BE2C (cell line): Measurements from ENCODE around the gene MED25.
A peak's percentile ranks its signal among the peaks of the same experiment; 100 is the strongest.

Experiments
- DNase-seq: peaks from one replicate; pipeline ENCODE4 v3.0.0-alpha.2; 2020
- H3K27me3 ChIP-seq: fragments of 250-450 bp; sonication (Bioruptor Pico); 2 replicates; pipeline ENCODE4 v1.5.1; 2020; ENCODE audit warnings: mild to moderate bottlenecking
- H3K36me3 ChIP-seq: fragments of 250-450 bp; sonication (Bioruptor Pico); 2 replicates; pipeline ENCODE4 v1.5.1; 2020; ENCODE audit warnings: mild to moderate bottlenecking
- H3K4me1 ChIP-seq: fragments of 250-450 bp; sonication (Bioruptor Pico); 2 replicates; pipeline ENCODE4 v1.5.1; 2020
- H3K4me3 ChIP-seq: 2 replicates; pipeline ENCODE4 v1.5.1; 2011; ENCODE audit warnings: low read depth, low read length
- H3K9me3 ChIP-seq: fragments of 250-450 bp; sonication (Bioruptor Pico); 2 replicates; pipeline ENCODE4 v1.5.1; 2020
- TF ChIP-seq, protein P1 (sequence below): IDR thresholded peaks from 2 replicates; pipeline ENCODE4 v1.5.1; 2012; ENCODE audit warnings: mild to moderate bottlenecking, low read depth, low read length

The MED25 gene

GRCh38 chr19:49849433-49850220 is 31.5 kb downstream of the MED25 start:
- Histone ChIP-seq H3K27me3 (no peaks in the 10 kb centered on the region), H3K9me3 (no peaks in the 10 kb centered on the region), H3K4me3 (peak overlapping the region; percentile 90), H3K36me3 (peaks cover 6% of the 10 kb centered on the region), H3K4me1 (0 out of 2 replicates have a peak, but pooled peaks cover 2% of the 10 kb centered on the region)
- TF ChIP-seq, protein P1, sequence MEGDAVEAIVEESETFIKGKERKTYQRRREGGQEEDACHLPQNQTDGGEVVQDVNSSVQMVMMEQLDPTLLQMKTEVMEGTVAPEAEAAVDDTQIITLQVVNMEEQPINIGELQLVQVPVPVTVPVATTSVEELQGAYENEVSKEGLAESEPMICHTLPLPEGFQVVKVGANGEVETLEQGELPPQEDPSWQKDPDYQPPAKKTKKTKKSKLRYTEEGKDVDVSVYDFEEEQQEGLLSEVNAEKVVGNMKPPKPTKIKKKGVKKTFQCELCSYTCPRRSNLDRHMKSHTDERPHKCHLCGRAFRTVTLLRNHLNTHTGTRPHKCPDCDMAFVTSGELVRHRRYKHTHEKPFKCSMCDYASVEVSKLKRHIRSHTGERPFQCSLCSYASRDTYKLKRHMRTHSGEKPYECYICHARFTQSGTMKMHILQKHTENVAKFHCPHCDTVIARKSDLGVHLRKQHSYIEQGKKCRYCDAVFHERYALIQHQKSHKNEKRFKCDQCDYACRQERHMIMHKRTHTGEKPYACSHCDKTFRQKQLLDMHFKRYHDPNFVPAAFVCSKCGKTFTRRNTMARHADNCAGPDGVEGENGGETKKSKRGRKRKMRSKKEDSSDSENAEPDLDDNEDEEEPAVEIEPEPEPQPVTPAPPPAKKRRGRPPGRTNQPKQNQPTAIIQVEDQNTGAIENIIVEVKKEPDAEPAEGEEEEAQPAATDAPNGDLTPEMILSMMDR, result no peak
- no peak for DNase-seq

DNA sequence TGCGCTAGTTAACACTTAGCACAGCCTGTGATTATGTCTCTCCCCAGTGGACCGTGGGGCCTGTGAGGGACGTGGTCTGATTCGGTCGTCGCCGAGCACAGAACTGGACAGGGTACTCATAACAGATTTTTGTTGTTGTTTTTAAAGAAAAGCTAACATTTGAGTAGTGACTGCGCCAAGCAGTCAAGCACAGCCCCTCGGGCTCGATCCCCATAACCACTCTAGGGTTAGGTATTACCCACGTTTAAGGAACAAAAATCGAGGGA is 32.1 kb downstream of the MED25 start:
- H3K36me3 ChIP-seq, result peaks cover 6% of the 10 kb centered on the region
- H3K4me1 ChIP-seq, result 0 out of 2 replicates have a peak, but pooled peaks cover 2% of the 10 kb centered on the region
- no peak for DNase-seq
- peak overlapping the region; percentile 90 for H3K4me3 ChIP-seq
- H3K27me3 ChIP-seq, result no peaks in the 10 kb centered on the region
- TF ChIP-seq, protein P1, result no peak
- no peaks in the 10 kb centered on the region for H3K9me3 ChIP-seq

DNA sequence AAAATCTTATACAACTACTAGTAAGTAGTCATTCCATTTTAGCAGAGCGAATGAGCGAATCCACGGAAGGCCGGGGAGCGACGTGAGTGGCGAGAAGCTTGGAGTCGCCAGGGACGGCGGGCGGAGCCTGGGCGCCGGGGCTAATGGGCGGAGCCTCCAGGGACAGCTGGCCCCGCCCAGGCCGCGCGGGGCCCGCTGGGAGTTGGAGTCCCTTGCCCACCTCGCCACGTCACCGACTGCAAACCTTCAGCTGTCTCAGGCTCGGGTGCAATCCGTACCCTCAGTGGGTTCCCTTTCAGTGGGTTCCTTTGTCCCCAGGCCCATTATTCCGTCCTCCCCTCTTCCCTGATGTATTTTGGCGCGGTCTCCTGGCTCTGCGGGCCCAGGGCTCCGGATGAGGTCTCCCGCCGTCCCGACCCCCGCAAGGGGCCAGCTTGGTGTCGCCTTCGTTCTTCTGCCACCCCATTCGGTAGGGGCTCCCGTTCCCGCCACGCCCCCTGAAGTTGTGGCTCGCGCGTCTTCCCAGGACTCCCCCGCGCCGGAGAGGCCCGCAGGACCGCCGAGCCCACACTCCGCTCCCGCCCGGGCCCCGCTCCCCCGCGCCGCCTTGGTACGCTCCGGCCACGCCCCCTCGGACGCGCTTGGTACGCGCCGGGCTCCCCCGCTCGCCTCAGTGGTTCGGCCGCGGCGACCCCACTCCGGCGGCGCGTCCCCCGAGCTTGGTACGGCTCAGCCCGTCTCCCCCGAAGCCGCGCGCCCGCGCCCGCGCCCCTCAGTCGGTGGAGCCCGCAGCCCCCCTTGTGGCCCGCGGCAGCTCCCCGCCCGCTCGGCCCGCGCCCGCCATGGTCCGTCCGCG is 32.6 kb downstream of the MED25 start, which contains the start of gene PTOV1:
TSS of gene PTOV1 (plus strand) at position 673 of the 856 bp plus-strand sequence.
- peak; percentile 93 for DNase-seq
- Histone ChIP-seq H3K36me3 (peaks cover 12% of the 10 kb centered on the region), H3K4me1 (0 out of 2 replicates have a peak, but pooled peaks cover 2% of the 10 kb centered on the region), H3K27me3 (no peaks in the 10 kb centered on the region), H3K9me3 (no peaks in the 10 kb centered on the region), H3K4me3 (peak within 1 kb of the TSS; percentile 90)
- TF ChIP-seq, protein P1, result no peak

DNA sequence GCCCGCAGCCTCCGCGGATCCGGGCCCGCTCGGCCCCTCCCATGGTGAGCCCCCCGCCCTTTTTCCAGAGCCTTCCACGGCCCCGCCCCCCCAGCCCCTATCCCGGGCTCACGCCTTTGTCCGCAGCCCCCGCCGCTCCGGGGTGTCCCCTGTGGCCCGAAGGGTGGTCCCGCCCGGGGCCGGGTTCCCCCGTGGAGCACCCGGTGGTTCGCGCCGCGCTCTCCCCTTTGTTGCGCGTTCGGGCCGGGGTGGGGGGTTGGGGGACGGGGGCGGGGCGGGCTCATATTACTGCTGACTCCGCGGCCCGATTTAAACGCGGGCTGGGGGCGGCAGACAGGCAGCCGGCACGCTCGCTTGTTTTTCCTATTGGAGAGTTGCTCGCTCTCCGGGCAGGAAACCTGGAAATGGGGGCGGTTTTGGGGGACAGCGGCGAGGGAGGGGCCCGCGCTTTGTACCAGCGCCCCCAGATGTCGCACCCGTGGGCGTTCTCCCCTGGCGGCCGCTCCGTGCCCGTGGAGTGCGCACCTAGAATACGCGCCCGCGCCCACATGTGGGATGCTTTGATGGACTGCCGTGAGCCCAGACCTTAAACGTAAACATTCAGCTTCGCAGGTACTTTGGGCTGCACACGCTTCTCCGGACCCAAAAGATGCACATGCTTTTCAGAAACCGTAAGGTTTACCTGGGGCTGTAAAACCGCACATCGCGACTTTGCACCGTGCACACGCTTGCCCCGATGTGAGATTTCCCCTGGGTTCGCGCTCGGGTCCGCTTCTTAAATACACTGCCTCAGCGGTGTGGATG is 33.6 kb downstream of the MED25 start:
- no peak for DNase-seq
- H3K36me3 ChIP-seq, result peaks cover 19% of the 10 kb centered on the region
- 0 out of 2 replicates have a peak, but pooled peaks cover 2% of the 10 kb centered on the region for H3K4me1 ChIP-seq

DNA sequence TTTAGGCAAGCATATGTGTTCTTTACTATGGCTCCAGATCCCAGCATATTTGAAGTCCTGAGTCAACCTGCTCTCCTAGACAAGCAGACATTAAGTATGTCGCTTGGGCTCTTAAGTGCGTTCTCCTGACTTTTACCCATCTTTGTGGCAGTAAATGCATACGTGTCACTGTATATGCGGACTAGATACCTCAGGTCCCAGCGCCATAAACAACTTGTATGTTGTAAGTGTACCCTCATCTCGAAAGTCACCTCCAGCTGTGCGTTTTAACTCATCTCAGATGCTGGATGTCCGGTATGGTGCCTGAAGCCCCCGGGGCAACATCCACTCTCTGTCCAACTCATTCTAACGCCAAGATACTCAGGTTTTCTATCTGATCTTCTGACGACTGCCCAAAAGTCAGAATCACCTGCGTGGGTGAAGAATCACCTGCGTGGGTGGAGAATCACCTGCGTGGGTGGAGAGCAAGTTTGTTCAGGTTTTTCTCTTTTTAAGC is 34.6 kb downstream of the MED25 start:
- H3K4me1 ChIP-seq, result 0 out of 2 replicates have a peak, but pooled peaks cover 2% of the 10 kb centered on the region

More for the DNA sequence above, 33.6 kb downstream of the MED25 start:
- H3K4me3 ChIP-seq, result peak overlapping the region; percentile 90
- no peaks in the 10 kb centered on the region for H3K9me3 ChIP-seq
- no peaks in the 10 kb centered on the region for H3K27me3 ChIP-seq
- TF ChIP-seq, protein P1, result no peak

More for the DNA sequence above, 34.6 kb downstream of the MED25 start:
- Histone ChIP-seq H3K36me3 (peaks cover 30% of the 10 kb centered on the region), H3K9me3 (no peaks in the 10 kb centered on the region), H3K4me3 (peak overlapping the region; percentile 90), H3K27me3 (no peaks in the 10 kb centered on the region)
- TF ChIP-seq, protein P1, result no peak
- DNase-seq, result no peak
